Breast epithelium (tissue), 3 donors: ENCODE measurements around the gene AKAP14. TPM values are rescaled to one million over a fixed set of nuclear protein-coding genes. Genes with fewer than 3 reads are reported as not detected.

Experiments
- total RNA-seq, 3 donors: library from RNA; depleted of rRNA; stranded (reverse); fragments of >200 nt; gene quantifications; one replicate each; pipeline ENCODE4 v1.1.0, GENCODE V29; 2016

The AKAP14 gene
- total RNA-seq, 3 donors from 2014 or later = not detected

Other genes with a start within 250 kb of the AKAP14 start
- gene SEPTIN6, start 202.7 kb upstream of the AKAP14 start, total RNA-seq = 10 to 100 TPM; 13.1 to 29.2 (median 23.3) TPM
- 1 to 10 TPM in 1 of 3 donors, under 1 TPM in 1, not detected in 1; 0.33 to 1.9 TPM for gene SOWAHD, start 137.3 kb upstream of the AKAP14 start, total RNA-seq
- gene RPL39, start 104.3 kb upstream of the AKAP14 start, total RNA-seq = 1,000 to 10,000 TPM; 7,705 to 9,033 (median 8,363) TPM
- 10 to 100 TPM in 1 of 3 donors, 1 to 10 TPM in 2; 7.5 to 10.8 (median 8.2) TPM for gene UPF3B, start 42.9 kb upstream of the AKAP14 start, total RNA-seq
- 10 to 100 TPM; 12.5 to 14.1 (median 13.5) TPM for gene RNF113A, start 24.2 kb upstream of the AKAP14 start, total RNA-seq
- 10 to 100 TPM; 45.5 to 70.8 (median 47.5) TPM for gene NDUFA1, start 24.1 kb upstream of the AKAP14 start, total RNA-seq
- 1 to 10 TPM; 6.4 to 7.3 (median 6.9) TPM for gene NKAP, start 47.9 kb downstream of the AKAP14 start, total RNA-seq
- not detected for gene RHOXF2B, start 181.8 kb downstream of the AKAP14 start, total RNA-seq
- gene RHOXF1, start 220.0 kb downstream of the AKAP14 start, total RNA-seq = 1 to 10 TPM in 2 of 3 donors, not detected in 1; 1.3 to 1.9 TPM